Liver (tissue), 3 donors: ENCODE measurements around the gene MRRF.

ENCODE experiments used
- GABPA ChIP-seq, 2 donors: IDR thresholded peaks in 1 of 2; conservative IDR thresholded peaks in 1 of 2; 2 replicates each; pipeline ENCODE4 v1.6.1; 2016; ENCODE audit warnings: antibody characterized with exemption in 2 of 2, mild to moderate bottlenecking in 1 of 2, moderate library complexity in 1 of 2
- RAD21 ChIP-seq, 2 donors: IDR thresholded peaks; 2 replicates each; pipeline ENCODE4 v1.6.1; 2016; ENCODE audit warnings: antibody characterized with exemption in 2 of 2, mild to moderate bottlenecking in 2 of 2
- SP1 ChIP-seq: IDR thresholded peaks from 2 replicates; pipeline ENCODE4 v1.6.1; 2018; ENCODE audit warnings: antibody characterized with exemption, mild to moderate bottlenecking
- TAF1 ChIP-seq: conservative IDR thresholded peaks from 2 replicates; pipeline ENCODE4 v1.6.1; 2016; ENCODE audit warnings: antibody characterized with exemption, mild to moderate bottlenecking
- YY1 ChIP-seq: IDR thresholded peaks from 2 replicates; pipeline ENCODE4 v1.6.1; 2016; ENCODE audit warnings: antibody characterized with exemption, mild to moderate bottlenecking
- TF ChIP-seq, protein P1 (sequence below): IDR thresholded peaks from 2 replicates; pipeline ENCODE4 v1.6.1; 2016; ENCODE audit warnings: antibody characterized with exemption
- TF ChIP-seq, protein P2 (sequence below): fragments of 150-350 bp; IDR thresholded peaks from 2 replicates; pipeline ENCODE4 v1.5.1; 2017; ENCODE audit warnings: improper control_type of control experiment, low read depth, low read length; ENCODE audit not compliant: missing input control
- TF ChIP-seq, protein P3 (sequence below): IDR thresholded peaks from 2 replicates; pipeline ENCODE4 v1.6.1; 2016; ENCODE audit warnings: antibody characterized with exemption
- TF ChIP-seq, protein P4 (sequence below): IDR thresholded peaks from 2 replicates; pipeline ENCODE4 v1.6.1; 2016; ENCODE audit warnings: antibody characterized with exemption, mild to moderate bottlenecking
- donor health status: healthy.
- donor health status: healthy.

DNA sequence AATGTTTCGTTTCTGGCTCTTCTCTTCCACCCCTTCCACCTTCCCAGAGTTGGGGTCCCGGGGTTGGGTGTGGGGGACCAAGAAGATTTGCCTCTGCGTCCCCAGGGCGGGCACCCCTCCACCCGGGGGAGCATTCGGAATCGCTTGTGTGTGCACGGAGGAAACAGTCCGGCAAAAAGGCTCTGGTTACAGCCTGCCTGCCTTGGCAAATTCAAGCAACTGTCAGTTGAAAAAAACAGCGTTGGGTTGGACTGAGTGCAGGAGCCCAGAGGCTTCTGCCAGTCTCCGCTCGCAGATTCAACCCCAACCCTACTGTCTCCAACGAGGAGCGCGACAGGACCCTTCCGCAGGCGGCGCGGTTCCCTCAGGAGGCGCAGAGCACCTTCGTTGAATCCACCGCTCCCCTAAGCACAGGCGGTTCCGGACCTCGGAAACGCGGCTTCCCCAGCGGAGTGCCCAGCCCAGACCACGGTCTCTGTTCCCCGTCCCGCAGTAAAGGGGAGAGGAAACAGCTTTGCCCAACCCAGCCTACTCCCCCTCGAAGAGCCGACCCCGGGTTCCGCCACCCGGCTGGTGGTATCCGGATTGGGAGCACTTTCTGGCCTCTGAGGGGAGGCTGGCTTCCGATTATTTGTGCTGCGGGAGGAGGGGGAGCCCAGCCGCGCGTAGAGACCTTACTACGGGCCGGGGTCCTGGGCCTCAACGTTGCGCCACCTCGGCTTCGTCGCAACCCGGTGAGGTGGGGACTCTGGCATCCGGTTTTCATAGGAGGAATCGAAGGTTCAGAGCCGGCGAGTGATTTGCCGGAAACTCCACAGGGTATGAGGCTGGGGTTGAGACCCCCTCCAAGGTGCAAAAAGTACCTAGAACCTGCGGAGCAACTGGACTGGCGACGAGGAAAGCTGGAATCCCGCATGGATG, 45.5 kb upstream of the MRRF start:
- TF ChIP-seq RAD21 (IDR thresholded peaks at IDR 0.05) (no peak), TAF1 (no peak), GABPA (IDR thresholded peaks at IDR 0.05 in 1 of 2, conservative IDR thresholded peaks at IDR 0.05 in 1 of 2) (no peak), SP1 (no peak), YY1 (no peak)
- TF ChIP-seq, protein P1, sequence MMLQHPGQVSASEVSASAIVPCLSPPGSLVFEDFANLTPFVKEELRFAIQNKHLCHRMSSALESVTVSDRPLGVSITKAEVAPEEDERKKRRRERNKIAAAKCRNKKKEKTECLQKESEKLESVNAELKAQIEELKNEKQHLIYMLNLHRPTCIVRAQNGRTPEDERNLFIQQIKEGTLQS: no peak
- TF ChIP-seq, protein P2, sequence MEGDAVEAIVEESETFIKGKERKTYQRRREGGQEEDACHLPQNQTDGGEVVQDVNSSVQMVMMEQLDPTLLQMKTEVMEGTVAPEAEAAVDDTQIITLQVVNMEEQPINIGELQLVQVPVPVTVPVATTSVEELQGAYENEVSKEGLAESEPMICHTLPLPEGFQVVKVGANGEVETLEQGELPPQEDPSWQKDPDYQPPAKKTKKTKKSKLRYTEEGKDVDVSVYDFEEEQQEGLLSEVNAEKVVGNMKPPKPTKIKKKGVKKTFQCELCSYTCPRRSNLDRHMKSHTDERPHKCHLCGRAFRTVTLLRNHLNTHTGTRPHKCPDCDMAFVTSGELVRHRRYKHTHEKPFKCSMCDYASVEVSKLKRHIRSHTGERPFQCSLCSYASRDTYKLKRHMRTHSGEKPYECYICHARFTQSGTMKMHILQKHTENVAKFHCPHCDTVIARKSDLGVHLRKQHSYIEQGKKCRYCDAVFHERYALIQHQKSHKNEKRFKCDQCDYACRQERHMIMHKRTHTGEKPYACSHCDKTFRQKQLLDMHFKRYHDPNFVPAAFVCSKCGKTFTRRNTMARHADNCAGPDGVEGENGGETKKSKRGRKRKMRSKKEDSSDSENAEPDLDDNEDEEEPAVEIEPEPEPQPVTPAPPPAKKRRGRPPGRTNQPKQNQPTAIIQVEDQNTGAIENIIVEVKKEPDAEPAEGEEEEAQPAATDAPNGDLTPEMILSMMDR: no peak
- TF ChIP-seq, protein P3, sequence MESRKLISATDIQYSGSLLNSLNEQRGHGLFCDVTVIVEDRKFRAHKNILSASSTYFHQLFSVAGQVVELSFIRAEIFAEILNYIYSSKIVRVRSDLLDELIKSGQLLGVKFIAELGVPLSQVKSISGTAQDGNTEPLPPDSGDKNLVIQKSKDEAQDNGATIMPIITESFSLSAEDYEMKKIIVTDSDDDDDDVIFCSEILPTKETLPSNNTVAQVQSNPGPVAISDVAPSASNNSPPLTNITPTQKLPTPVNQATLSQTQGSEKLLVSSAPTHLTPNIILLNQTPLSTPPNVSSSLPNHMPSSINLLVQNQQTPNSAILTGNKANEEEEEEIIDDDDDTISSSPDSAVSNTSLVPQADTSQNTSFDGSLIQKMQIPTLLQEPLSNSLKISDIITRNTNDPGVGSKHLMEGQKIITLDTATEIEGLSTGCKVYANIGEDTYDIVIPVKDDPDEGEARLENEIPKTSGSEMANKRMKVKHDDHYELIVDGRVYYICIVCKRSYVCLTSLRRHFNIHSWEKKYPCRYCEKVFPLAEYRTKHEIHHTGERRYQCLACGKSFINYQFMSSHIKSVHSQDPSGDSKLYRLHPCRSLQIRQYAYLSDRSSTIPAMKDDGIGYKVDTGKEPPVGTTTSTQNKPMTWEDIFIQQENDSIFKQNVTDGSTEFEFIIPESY: no peak
- TF ChIP-seq, protein P4, sequence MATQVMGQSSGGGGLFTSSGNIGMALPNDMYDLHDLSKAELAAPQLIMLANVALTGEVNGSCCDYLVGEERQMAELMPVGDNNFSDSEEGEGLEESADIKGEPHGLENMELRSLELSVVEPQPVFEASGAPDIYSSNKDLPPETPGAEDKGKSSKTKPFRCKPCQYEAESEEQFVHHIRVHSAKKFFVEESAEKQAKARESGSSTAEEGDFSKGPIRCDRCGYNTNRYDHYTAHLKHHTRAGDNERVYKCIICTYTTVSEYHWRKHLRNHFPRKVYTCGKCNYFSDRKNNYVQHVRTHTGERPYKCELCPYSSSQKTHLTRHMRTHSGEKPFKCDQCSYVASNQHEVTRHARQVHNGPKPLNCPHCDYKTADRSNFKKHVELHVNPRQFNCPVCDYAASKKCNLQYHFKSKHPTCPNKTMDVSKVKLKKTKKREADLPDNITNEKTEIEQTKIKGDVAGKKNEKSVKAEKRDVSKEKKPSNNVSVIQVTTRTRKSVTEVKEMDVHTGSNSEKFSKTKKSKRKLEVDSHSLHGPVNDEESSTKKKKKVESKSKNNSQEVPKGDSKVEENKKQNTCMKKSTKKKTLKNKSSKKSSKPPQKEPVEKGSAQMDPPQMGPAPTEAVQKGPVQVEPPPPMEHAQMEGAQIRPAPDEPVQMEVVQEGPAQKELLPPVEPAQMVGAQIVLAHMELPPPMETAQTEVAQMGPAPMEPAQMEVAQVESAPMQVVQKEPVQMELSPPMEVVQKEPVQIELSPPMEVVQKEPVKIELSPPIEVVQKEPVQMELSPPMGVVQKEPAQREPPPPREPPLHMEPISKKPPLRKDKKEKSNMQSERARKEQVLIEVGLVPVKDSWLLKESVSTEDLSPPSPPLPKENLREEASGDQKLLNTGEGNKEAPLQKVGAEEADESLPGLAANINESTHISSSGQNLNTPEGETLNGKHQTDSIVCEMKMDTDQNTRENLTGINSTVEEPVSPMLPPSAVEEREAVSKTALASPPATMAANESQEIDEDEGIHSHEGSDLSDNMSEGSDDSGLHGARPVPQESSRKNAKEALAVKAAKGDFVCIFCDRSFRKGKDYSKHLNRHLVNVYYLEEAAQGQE: no peak
